Chondrocyte (in vitro differentiated cells): ENCODE measurements around the gene ZNF460. TPM values are rescaled to one million over a fixed set of nuclear protein-coding genes. Genes with fewer than 3 reads are reported as not detected.
A peak's percentile ranks its signal among the peaks of the same experiment; 100 is the strongest.
"Not testable (repeated sequence)": the region's sequence is repeated elsewhere in the genome, so short reads cannot be mapped to it uniquely, and the experiment has no call there.

Experiments used
- DNase-seq: peaks from one replicate; pipeline ENCODE4 v3.0.0; 2021; ENCODE audit warnings: mixed read lengths, low spot score
- H3K27ac Mint-ChIP-seq: one replicate; pipeline ENCODE4 v1.8.0; 2021; ENCODE audit warnings: mild to moderate bottlenecking, moderate library complexity, mixed read lengths; ENCODE audit not compliant: unreplicated experiment
- H3K27me3 Mint-ChIP-seq: 2 replicates; pipeline ENCODE4 v1.8.0; 2021; ENCODE audit warnings: low read depth, mixed read lengths
- H3K36me3 Mint-ChIP-seq: 2 replicates; pipeline ENCODE4 v1.8.0; 2021; ENCODE audit warnings: low read depth, mixed read lengths
- H3K4me1 Mint-ChIP-seq: 2 replicates; pipeline ENCODE4 v1.8.0; 2021; ENCODE audit warnings: low read depth, mild to moderate bottlenecking, mixed read lengths
- H3K4me3 Mint-ChIP-seq: one replicate; pipeline ENCODE4 v1.8.0; 2021; ENCODE audit warnings: mild to moderate bottlenecking, moderate library complexity, mixed read lengths; ENCODE audit not compliant: unreplicated experiment
- H3K9me3 Mint-ChIP-seq: 2 replicates; pipeline ENCODE4 v1.8.0; 2021; ENCODE audit warnings: low read depth, mixed read lengths
- CTCF ChIP-seq: fragments of 200-600 bp; sonication (generic); IDR thresholded peaks from 2 replicates; pipeline ENCODE4 v1.5.0; 2021; ENCODE audit warnings: antibody characterized with exemption, mild to moderate bottlenecking, moderate library complexity
- total RNA-seq: library from RNA; stranded (reverse); gene quantifications from 3 replicates; pipeline ENCODE4 v1.2.1, GENCODE V29; 2021

The ZNF460 gene
- total RNA-seq, 1 donor from 2014 or later, result 81.4 TPM

DNA sequence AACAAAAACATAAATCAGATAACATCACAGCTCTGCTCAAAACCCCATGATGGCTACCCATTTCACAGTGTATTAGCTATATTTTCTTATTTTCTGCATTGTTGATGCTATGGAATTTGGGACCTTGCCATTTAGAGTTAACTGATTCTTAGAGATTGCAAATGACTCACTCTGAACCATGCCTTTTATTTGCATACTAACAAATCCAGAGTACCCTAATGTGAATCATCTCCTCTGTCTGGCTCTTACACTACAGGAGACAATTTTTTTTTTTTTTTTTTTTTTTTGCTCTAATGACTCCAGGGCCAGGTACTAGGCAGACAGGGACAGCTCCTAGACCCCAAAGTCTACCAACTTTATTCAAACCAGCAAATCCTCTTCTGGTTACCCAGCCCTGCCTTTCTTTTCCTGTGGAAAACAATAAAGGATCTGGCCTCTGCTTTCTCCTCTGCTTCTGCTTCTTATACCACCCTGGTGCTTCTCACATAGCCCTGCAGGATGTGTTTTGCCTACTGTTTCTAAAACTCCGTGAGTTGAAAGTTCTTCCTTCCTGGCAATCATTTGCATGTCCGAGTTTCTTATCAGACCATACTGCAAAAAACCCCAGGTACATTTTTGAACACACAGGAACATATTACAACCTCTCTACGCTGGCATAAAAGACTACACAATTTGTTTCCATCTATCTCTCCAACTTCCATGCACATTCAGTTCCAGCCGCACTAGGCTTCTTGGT lies 10.6 kb upstream of the ZNF460 start:
- no peak for TF ChIP-seq CTCF
- Mint-ChIP-seq H3K27me3 (no peaks in the 10 kb centered on the region), H3K27ac (peak overlapping the region; percentile 34), H3K4me1 (peaks cover 8% of the 10 kb centered on the region), H3K9me3 (no peaks in the 10 kb centered on the region), H3K4me3 (no peak overlapping the region), H3K36me3 (peaks cover 5% of the 10 kb centered on the region)
- DNase-seq, result no peak

GRCh38 chr19:57271280-57271679 lies 9.0 kb upstream of the ZNF460 start:
- Mint-ChIP-seq H3K27ac (no peak overlapping the region), H3K4me3 (no peak overlapping the region), H3K27me3 (no peaks in the 10 kb centered on the region), H3K4me1 (peaks cover 8% of the 10 kb centered on the region), H3K36me3 (peaks cover 5% of the 10 kb centered on the region), H3K9me3 (no peaks in the 10 kb centered on the region)
- DNase-seq, result no peak
- no peak for TF ChIP-seq CTCF

DNA sequence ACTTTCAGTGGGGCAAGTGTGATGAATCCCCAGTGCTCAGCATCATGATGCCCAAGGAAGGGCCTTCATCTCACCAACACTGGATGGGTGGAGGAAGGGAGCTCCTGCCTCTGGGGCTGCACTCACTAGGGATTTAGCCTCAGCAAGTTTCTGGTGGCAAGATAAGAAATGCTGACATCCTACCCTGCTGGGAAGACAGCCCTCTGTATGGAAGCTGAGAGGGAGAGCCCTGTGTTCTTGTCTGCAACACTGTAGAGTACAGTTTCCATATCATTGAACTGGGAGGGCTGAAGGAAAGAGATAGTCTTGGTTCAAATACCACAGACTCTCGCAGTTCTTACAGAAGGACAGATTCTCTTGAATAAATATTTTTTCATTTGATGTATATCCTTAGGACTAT lies 7.3 kb upstream of the ZNF460 start:
- no peak overlapping the region for H3K27ac Mint-ChIP-seq
- no peak for TF ChIP-seq CTCF
- H3K4me1 Mint-ChIP-seq, result peaks cover 8% of the 10 kb centered on the region
- no peak overlapping the region for H3K4me3 Mint-ChIP-seq
- DNase-seq, result no peak
- H3K36me3 Mint-ChIP-seq, result peaks cover 7% of the 10 kb centered on the region
- H3K27me3 Mint-ChIP-seq, result no peaks in the 10 kb centered on the region
- H3K9me3 Mint-ChIP-seq, result no peaks in the 10 kb centered on the region

GRCh38 chr19:57276430-57276829 lies 3.9 kb upstream of the ZNF460 start:
- no peaks in the 10 kb centered on the region for H3K9me3 Mint-ChIP-seq
- TF ChIP-seq CTCF, result no peak
- DNase-seq, result no peak
- no peaks in the 10 kb centered on the region for H3K27me3 Mint-ChIP-seq
- peaks cover 7% of the 10 kb centered on the region for H3K4me1 Mint-ChIP-seq
- peaks cover 10% of the 10 kb centered on the region for H3K36me3 Mint-ChIP-seq
- no peak overlapping the region for H3K27ac Mint-ChIP-seq
- no peak overlapping the region for H3K4me3 Mint-ChIP-seq

GRCh38 chr19:57278481-57278880 lies 1.8 kb upstream of the ZNF460 start:
- Mint-ChIP-seq H3K4me1 (peaks cover 27% of the 10 kb centered on the region), H3K27ac (peak overlapping the region; percentile 27)
- not testable (repeated sequence) for DNase-seq, H3K4me3 Mint-ChIP-seq, H3K27me3 Mint-ChIP-seq, H3K9me3 Mint-ChIP-seq, H3K36me3 Mint-ChIP-seq
